Measurements from ENCODE around the gene ABTB2.

ABTB2 gene

GRCh38 chr11:34105079-34105956 lies 252.5 kb downstream of the ABTB2 start, which contains the start of gene NAT10:
NAT10 (plus strand) TSS chr11:34105629; CDS start chr11:34108226, 2,597 bp downstream.
- peak; percentile 99 for DNase-seq
- TF ChIP-seq GATA1 (IDR thresholded peaks at IDR 0.05; ENCODE audit: low read depth, low read length) (no peak), POLR2A (IDR thresholded peaks at IDR 0.05; ENCODE audit: low read length) (peak; percentile 99)

- no peak for DNase-seq
- no peak for TF ChIP-seq GATA1 (IDR thresholded peaks at IDR 0.05; ENCODE audit: low read depth, low read length)
- no peak for TF ChIP-seq POLR2A (IDR thresholded peaks at IDR 0.05; ENCODE audit: low read length)
These were observed 253.1 kb downstream of the ABTB2 start for GRCh38 chr11:34104680-34105078.
